GM18907 (cell line): ENCODE results near the gene FTO.

Source experiments
- ATAC-seq: cut with Tn5 transposase; IDR thresholded peaks from one replicate; pipeline ENCODE4 v1.9.1; 2021; ENCODE audit warnings: mild to moderate bottlenecking, moderate library complexity; ENCODE audit not compliant: unreplicated experiment

FTO gene

DNA sequence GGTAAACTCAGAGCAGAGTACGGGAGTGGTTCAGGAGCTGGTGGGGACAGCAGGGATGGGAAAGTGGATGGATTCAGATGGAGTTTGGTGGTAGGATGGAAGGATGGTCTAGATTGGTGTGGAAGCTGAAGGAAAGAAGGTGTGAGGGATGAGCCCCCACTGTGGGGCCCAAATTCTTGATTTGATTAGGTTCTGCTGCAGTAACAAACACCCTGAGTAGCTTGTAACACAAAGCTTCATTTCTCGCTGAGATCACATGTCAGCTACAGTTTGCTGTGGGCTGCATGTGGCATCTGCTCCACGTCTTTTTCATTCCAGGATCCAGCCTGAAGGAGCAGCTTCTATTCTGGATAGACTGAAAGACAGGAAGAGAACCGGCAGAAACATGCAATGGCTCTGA, 438.8 kb downstream of the FTO start:
- no peak for ATAC-seq

DNA sequence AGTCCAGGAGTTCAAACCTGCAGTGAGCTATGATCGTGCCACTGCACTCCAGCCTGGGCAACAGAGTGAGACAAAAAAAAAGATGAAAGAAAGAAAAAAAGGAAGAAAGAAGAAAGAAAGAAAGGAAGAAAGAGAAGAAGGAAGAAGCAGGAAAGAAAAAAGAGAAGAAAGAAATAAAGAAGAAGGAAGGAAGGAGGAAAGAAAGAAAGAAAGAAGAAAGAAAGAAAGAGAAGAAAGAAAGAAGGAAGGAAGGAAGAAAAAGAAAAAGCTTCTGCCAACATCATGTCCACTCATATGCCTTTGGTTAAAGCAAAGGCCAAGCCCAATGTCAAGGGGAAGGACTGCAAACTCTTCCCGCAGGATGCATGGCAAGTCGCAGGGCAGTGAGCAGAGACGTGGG, 439.5 kb downstream of the FTO start:
- ATAC-seq: no peak

DNA sequence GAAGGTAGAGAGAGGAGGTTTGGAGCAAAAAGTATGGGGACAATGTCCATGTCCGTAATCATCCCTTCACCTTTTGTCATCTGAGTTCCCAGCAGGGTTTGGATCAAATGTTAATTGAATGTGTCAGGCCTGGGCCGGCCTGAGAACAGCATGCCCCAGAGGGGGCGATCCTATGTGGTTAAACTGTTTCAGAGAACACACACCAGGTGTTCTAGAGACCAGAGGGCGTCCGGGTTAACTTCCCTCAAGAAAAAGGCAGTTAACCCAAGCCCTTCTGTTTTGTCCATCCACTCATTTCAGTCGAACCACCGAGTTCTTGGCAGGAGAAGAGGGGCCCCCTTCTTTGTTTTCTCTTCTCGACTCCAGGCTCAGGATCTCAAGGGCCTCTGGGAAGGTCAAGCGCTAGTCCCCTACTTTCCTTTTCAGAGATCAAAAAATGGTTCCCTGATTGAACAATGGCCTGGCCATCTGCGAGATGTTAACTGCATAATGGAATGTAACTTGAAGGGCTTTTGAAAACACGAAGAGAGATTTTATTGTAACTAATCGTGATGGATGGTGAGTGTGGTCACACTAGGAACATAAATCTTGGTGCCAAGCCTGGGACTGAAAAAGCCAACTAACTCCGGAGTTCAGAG, 440.1 kb downstream of the FTO start:
- no peak for ATAC-seq

DNA sequence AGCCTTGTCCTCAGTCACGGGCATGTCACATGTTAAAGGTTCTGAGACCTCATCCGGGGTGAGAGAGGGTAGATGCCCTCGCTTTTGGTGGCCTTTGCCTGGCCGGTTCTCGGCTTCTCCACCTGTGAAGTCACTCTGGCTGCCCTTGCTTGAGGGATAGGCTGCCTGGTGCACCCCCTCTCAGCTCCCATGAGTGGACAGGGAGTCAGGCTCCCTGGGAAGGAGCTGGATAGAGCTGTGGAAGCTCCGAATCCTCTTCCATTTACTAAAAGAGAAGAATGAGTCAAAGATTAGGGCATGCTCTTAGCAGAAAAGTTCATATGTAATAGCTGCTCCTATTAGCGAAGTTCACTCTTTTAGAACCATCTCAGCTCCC, 440.6 kb downstream of the FTO start:
- no peak for ATAC-seq

DNA sequence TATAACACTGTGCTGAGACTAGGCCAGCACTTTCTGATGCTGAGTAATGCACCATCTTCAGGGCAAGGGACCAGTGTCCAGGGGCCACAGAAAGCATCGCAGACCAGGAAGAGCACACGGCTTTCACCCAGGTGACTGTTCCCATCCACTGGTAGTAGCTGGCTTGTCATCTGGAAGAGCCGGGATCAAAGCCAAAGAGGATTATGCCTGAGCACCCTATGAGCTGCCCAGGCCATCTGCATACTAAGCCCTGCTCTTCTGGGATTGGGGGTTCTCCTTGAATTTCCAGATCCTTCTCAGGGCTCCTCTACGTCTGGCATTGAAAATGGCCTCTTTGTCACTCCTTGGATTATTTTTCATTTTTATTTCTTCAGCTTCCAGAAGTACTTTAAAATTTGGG, 441.9 kb downstream of the FTO start:
- ATAC-seq: no peak

DNA sequence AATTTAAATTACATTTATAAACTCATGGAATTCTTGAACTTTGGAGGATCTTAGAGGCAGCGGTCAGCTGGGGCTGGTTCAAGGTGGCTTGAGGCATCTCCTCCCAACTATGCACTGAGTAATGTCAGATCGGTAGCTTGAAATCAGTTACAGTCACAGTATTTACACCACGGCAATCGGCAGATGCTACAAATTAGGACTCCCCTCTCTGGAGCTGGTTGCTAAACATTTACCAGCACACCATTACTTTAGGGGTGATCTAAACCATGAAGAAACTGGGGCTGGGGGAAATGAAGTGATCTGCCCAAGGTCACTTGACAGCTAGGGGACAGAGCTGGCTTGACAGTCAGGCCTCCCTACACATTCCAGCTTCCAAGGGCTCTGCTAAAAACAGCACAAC, 445.0 kb downstream of the FTO start:
- ATAC-seq: no peak

DNA sequence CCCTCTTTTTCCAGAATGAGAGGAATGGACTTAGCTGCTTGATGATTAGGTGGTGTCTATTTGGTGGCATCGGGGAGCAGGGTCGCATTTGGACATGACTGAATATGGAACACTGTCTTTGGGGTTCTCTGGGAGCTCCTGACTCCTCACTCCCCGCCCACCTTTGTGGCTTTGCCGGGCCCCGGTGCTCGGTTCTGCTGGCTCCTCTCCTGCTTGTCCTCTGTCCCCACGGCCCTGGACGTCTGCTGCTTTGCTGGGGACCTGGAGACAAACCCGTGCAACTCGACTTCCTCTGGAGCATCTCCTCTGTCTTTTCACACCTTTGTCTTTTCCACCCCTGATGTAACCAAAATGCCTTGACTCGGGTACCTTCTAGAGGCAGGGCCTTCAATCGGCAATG, 446.9 kb downstream of the FTO start:
- no peak for ATAC-seq

DNA sequence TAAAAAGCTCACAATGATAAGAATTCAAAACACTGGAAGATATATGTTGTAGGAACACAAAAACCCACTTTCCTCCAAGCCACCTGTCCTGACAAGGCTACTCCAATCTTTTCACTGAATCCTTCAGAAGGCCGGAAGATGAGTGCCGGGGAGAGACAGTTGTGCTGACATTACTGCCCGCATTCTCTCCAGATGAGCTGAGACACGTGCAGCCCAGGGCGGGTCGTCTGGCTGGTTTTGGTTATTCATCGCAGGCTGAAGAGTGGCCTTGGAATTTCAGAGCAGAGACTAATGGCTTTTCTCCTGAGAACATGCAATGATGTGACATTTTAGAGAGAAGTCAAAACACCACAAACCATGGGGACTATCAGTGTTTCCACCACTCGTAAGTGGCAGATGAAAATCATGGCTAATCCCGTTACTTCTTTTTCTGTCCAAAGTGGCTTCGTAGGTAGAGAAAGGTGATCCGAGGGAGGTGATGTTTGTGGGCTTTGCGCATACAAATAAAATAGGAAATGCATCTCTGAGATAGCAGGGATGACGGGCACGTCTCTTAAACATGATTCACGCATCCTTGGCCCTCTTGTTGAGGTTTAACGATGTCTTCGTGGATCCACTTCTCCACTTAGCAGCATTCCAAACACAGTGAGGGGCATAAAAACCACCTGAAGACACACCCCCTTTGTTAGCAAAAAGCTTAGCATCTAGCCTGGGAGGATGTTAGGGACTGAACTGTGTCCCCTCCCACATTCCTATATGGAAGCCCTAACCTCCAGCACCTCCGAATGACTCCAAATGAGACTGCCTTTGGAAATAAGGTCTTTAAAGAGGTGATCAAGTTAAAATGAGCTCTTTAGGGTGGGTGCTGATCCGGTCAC, 448.6 kb downstream of the FTO start:
- ATAC-seq: no peak

DNA sequence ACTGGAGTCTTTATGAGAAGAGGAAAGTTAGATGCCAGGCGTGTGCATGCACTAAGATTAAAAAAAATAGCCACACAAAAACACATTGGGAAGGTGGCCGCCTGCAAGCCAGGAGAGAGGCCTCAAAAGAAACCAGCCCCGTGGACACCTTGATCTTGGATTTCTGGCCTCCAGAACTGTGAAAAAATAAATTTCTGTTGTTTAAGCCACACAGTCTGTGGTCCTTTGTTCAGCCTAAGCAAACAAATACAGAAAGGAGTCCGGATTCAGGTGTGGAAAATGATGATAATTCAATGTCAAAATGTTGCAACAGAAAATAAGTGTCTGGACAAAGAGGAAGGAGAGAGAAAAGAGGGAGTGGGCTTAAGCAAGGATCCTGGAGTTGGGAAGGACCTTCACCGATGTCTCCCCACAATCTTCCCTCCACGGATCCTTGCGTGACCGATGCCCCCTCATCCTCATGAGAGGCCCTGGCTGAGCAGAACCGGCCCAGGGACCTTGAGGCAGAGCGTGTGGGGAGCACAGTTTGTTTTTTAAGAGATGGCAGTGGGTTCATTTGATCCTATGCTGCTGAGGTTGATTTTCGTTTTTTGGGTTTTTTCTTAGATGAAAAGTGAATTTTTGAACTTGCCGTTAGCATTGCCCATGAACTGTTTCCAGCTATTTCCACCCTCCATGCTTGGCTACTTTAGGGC, 449.4 kb downstream of the FTO start:
- no peak for ATAC-seq

DNA sequence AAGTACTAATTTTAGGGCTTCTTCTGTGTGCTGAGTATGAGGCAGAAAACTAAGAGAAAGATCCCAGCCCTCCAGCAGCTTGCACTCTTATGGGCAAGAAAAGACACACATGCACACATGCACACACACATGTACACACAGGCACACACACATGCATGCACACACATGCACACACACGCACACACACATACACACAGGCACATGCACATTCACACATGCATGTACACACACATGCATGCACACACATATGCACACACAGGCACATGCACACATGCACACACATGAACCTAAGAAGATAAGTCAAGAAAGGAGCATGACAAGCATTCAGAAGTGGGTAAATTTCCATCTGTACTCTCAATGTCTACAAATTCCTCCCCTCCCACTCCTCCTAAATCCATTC, 452.4 kb downstream of the FTO start:
- no peak for ATAC-seq

DNA sequence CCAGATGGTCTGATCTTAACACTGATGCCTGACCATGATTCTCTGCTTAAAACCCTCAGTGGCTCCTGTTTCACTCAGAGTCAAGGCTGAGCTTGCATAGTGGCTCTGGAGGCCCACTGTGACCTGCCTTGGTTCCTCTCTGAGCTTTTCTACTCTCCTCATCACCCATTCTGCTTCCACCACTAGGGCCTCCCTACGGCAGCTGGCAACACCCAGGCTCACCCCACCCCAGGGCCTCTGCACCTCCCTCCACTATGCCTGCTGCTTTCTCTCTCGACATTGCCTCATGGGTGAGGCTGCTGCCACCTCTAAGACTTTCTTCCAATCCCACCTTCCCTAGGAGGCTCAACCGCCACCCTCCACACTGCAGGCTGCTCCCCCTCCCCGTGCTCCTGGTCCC, 455.0 kb downstream of the FTO start:
- ATAC-seq: no peak

DNA sequence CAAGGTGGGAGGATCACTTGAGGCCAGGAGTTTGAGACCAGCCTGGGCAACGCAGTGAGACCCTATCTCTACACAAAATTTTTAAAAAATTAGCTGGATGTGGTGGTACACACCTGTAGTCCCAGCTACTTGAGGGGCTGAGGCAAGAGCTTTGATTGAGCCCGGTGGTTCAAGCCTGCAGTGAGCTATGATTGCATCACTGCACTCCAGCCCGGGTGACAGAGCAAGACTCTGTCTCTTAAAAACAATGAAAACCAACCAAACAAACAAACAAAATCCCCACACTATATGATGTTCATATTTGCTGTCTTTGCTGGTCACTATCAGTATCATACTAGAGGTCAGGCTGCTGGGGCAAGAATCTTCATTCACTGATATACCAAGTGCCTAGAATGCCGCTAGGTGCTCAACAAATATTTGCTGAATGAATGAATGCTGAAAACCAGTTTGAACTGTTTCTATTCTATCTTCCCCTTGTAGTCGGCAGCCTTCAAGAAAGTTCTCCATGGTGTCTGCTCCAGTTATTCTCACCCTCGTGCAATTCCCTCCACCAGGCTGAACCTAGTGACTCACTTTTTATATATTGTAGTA, 455.6 kb downstream of the FTO start:
- no peak for ATAC-seq

DNA sequence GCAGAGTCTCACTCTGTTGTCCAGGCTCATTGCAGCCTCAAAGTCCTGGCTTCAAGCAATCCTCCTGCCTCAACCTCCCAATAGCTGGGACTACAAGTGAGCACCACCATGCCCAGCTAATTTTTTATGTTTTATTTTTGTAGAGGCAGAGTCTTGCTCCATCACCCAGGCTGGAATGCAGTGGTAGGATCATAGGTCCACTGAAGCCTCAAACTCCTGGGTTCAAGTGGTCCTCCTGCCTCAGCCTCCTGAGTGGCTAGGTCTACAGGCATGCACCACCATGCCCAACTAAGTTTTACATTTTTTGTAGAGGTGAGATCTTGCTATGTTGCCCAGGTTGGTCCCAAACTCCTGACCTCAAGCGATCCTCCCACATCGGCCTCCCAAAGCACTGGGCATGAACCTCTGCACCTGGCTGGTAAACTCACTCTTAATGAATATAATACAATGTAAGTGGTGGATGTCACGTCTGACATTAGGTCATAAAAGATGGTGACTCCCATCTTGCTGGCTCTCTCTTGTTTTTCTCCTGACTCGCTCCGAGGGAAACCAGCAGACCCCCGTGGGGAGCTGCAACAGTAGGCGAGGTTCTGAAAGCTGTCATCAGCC, 456.4 kb downstream of the FTO start:
- no peak for ATAC-seq

DNA sequence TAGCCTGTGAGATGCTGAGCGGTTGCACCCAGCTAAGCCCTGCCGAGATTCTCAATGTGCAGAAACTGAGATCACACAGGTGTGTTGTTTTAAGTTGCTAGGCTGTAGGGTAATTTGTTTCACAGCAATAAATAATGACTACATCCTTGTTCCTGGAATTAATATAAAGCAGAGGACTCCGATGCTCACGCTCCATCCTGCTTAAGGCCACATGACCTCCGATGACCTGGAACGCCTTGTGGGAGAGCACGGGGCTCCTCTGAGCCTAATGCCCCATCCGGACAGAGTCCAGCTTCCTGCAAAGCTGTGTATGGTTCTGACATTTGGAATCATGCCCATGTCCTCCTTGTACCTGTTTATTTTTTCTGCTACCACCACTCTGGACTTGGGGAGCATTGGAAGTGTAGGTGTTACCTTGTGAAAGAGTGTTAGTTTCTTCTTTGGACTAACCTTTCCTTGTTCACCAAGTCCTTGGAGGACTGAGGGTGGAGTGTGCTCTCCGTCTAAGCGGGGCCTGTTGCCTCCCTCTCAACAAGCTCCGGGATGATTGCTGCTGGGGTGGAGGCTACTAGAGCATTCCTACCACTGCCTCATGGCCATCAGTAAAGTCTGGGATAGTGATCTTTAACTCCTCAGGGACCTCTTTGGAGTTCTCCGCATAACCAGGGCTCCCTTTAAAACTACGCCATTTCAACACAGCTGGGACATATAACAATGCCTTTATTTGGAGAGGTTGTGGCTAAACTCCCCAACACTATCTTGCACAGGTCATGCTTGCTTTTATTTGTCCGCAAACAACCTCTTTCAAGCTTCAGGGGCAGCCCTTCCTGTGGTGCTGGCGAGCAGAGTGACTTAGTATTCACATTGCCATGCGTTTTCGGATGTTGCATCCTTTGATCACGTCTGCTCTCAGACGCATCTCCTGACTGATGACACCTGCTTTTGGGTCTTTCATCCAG, 457.3 kb downstream of the FTO start:
- ATAC-seq: no peak

DNA sequence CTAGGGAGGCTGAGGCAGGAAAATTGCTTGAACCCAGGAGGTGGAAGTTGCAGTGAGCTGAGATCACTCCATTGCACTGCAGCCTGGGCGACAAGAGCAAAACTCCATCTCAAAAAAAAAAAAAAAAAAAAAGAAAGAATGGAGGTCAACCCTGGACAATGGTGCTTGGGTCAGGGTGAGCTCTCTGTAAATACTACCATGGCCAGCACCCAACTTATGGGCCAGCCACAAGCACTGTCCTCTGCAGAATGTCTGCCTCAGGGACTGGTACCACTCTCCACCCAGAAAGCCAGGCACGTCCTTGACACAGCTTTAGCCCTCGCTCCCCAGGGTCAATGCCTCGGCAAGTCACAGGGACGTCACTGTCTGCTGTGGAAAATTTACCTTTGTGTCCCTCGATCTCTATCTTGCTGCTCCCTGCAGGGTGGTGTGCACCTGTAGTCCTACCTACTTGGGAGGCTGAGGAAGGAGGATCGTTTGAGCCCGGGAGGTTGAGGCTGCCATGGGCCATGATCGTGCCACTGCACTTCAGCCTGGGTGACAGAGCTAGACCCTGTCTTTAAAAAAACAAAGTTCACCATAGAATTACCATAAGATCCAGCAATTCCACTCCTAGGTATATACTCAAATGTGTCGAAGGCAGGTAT, 459.4 kb downstream of the FTO start:
- no peak for ATAC-seq

DNA sequence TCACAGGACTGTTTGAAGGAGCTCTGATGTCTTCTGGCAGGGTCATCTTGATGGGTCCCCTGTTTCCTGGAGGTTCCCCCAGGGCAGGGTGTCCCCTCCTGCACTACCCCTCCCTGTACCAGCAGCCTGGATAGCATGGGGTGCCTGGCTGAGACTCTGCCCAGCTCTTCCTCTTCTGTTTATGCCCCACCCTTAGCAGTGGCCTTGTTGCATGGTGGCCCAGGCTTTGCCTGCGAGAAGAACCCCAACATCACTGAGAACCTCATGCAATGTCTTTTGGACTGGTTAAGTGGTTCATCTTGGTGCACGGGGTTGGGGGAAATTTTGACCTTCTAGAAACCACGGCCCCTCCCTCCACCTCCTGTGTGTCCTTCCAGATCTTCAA, 460.8 kb downstream of the FTO start:
- no peak for ATAC-seq

DNA sequence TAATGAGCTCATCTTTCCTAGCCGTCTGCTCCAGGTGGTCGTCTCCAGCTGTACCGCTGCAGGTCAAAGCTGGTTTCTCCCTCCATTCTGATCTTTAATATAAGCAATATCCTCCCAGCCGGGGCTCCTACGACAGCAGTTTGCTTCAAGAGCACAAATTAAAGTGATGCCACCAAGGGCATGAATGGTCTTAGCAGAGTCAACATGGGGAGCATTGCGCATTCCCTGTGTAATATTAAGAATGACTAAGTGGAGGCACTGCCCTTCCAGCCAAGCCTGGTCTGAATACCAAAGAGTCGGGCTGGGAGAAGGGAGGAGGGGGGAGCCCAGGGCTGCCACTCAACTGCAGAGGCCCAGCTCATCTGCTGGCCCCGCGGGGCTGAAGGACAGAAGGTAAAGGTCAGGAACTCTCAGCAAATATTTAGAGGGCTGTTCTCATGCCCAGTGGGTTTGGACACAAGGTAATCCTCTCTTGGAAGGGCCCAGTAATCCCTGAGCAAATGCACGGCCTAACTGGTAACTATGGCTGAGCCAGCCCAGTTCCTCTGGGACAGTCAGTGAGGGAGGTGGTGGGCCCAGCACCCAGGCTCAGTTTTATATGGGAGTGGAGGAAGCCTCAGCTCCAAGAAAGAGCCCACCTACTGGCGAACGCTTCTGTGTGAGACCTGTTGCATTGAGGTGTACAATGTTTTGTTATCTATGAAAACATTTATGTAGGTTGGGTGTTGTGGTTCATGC, 461.4 kb downstream of the FTO start:
- no peak for ATAC-seq

DNA sequence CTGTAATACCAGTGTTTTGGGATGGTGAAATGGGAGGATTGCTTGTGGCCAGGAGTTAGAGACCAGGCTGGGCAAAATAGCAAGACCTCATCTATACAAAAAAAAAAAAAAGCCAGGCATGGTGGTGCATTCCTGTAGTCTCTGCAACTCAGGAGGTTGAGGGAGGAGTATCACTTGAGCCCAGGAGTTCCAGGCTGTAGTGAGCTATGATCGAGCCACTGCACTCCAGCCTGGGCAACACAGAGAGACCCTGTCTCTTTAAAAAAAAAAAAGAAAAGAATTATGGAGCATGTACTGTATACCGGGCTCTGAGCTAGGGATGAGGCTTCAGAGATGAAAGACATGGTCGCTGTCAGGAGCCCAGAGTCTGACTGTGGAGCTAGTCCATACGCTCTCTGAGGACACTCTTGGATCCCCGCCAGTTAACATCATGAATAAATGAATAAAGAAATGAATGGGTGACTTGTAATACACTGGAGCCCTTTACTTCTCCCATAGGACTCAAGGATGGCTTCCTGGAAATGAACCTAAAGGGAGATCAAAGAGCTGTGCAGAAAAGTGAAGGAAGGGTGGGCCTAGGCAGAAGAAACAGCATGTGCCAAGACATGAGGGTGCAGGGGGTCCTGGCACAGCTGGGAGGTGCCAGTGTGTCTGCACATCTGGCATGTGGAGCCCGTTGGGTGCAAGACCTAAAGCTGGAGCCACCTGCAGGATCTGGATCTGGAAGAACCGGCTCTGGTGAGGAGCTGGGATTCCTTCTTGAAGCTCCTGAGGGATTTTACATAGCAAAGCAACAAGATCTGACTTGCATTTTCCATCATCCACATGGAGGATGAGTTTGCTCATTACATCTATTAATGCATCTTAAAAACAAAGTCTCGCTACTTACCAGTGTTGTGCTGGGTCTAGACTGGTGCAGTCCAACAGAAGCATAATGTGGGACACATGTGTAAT, 462.2 kb downstream of the FTO start:
- ATAC-seq: no peak
